HG02943 (cell line): ENCODE data around the gene PSTPIP2.

Experiments
- ATAC-seq: cut with Tn5 transposase; IDR thresholded peaks from one replicate; pipeline ENCODE4 v1.9.1; 2021; ENCODE audit warnings: mild to moderate bottlenecking, low read depth, moderate library complexity; ENCODE audit not compliant: unreplicated experiment

PSTPIP2 gene

GRCh38 chr18:45951016-45951714 is 120.9 kb downstream of the PSTPIP2 start:
- no peak for ATAC-seq

GRCh38 chr18:45945669-45946068 is 126.4 kb downstream of the PSTPIP2 start:
- ATAC-seq = no peak

GRCh38 chr18:45940724-45941123 is 131.3 kb downstream of the PSTPIP2 start:
- ATAC-seq = no peak

- no peak for ATAC-seq
Measured at GRCh38 chr18:45939236-45939635, 132.8 kb downstream of the PSTPIP2 start.

- ATAC-seq = no peak
Measured at GRCh38 chr18:45938488-45938935, 133.5 kb downstream of the PSTPIP2 start.

- no peak for ATAC-seq
Measured at GRCh38 chr18:45935591-45936335, 136.3 kb downstream of the PSTPIP2 start.
